HG02798 (cell line): ENCODE measurements around the gene UFD1.

Experiments
- ATAC-seq: cut with Tn5 transposase; IDR thresholded peaks from one replicate; pipeline ENCODE4 v1.9.1; 2021; ENCODE audit warnings: mild to moderate bottlenecking; ENCODE audit not compliant: unreplicated experiment, poor library complexity

UFD1 gene

GRCh38 chr22:19431649-19432132 is 47.3 kb downstream of the UFD1 start, which contains the start of gene HIRA:
HIRA (minus strand) TSS chr22:19431733; CDS start chr22:19431476, 257 bp downstream.
- peak; percentile 65 for ATAC-seq

GRCh38 chr22:19430890-19431541 is 48.0 kb downstream of the UFD1 start:
- peak; percentile 1 for ATAC-seq

GRCh38 chr22:19429950-19430889 is 48.8 kb downstream of the UFD1 start:
- no peak for ATAC-seq

- no peak for ATAC-seq
These were observed 54.9 kb downstream of the UFD1 start for GRCh38 chr22:19424186-19424500.

- ATAC-seq: no peak
These were observed 56.3 kb downstream of the UFD1 start for GRCh38 chr22:19422440-19423301.

GRCh38 chr22:19420321-19420720 is 58.7 kb downstream of the UFD1 start:
- no peak for ATAC-seq

- peak; percentile 53 for ATAC-seq
These were observed 59.4 kb downstream of the UFD1 start for GRCh38 chr22:19419464-19420178.

- ATAC-seq: no peak
These were observed 59.9 kb downstream of the UFD1 start for GRCh38 chr22:19419086-19419463.

- ATAC-seq: no peak
These were observed 66.1 kb downstream of the UFD1 start for GRCh38 chr22:19412923-19413322.

GRCh38 chr22:19412478-19412877 is 66.5 kb downstream of the UFD1 start:
- ATAC-seq: no peak

- ATAC-seq: no peak
These were observed 67.3 kb downstream of the UFD1 start for GRCh38 chr22:19411690-19412045.

GRCh38 chr22:19410941-19411689 is 67.9 kb downstream of the UFD1 start:
- no peak for ATAC-seq

GRCh38 chr22:19407649-19408606 is 71.1 kb downstream of the UFD1 start:
- no peak for ATAC-seq

GRCh38 chr22:19406846-19407245 is 72.1 kb downstream of the UFD1 start:
- no peak for ATAC-seq

- ATAC-seq: no peak
These were observed 72.6 kb downstream of the UFD1 start for GRCh38 chr22:19406281-19406811.

GRCh38 chr22:19405652-19406051 is 73.3 kb downstream of the UFD1 start:
- no peak for ATAC-seq

GRCh38 chr22:19405133-19405532 is 73.9 kb downstream of the UFD1 start:
- no peak for ATAC-seq

- ATAC-seq: no peak
These were observed 74.3 kb downstream of the UFD1 start for GRCh38 chr22:19404676-19405075.
